Activated gamma-delta T cell treated with Interleukin-2 at 50 U/mL for 16 hours (primary cell): Measurements from ENCODE around the gene SLC12A7.

ENCODE experiments used
- DNase-seq: peaks from one replicate; pipeline ENCODE4 v3.0.0-alpha.2; 2020

Gene SLC12A7

GRCh38 chr5:1077026-1077425, 34.8 kb downstream of the SLC12A7 start:
- no peak for DNase-seq

- no peak for DNase-seq
Observed at GRCh38 chr5:1076406-1076805, 35.5 kb downstream of the SLC12A7 start.

GRCh38 chr5:1075931-1076330, 35.9 kb downstream of the SLC12A7 start:
- DNase-seq, result no peak

- DNase-seq, result no peak
Observed at GRCh38 chr5:1075555-1075881, 36.3 kb downstream of the SLC12A7 start.

GRCh38 chr5:1074816-1075554, 36.9 kb downstream of the SLC12A7 start:
- no peak for DNase-seq

- DNase-seq, result no peak
Observed at GRCh38 chr5:1074226-1074625, 37.6 kb downstream of the SLC12A7 start.

GRCh38 chr5:1073239-1074102, 38.4 kb downstream of the SLC12A7 start:
- no peak for DNase-seq

- DNase-seq, result no peak
Observed at GRCh38 chr5:1069720-1070088, 42.2 kb downstream of the SLC12A7 start.

- DNase-seq, result no peak
Observed at GRCh38 chr5:1068895-1069719, 42.8 kb downstream of the SLC12A7 start.

GRCh38 chr5:1068204-1068894, 43.5 kb downstream of the SLC12A7 start:
- DNase-seq, result no peak

GRCh38 chr5:1067141-1068121, 44.4 kb downstream of the SLC12A7 start:
- DNase-seq, result no peak

GRCh38 chr5:1066676-1067075, 45.2 kb downstream of the SLC12A7 start:
- no peak for DNase-seq

GRCh38 chr5:1065891-1066650, 45.8 kb downstream of the SLC12A7 start:
- DNase-seq, result no peak

GRCh38 chr5:1065143-1065750, 46.6 kb downstream of the SLC12A7 start:
- no peak for DNase-seq

- no peak for DNase-seq
Observed at GRCh38 chr5:1064383-1065142, 47.3 kb downstream of the SLC12A7 start.

GRCh38 chr5:1063661-1064382, 48.0 kb downstream of the SLC12A7 start:
- DNase-seq, result no peak

- DNase-seq, result no peak
Observed at GRCh38 chr5:1062761-1063568, 48.9 kb downstream of the SLC12A7 start.

GRCh38 chr5:1061916-1062315, 49.9 kb downstream of the SLC12A7 start:
- no peak for DNase-seq
